HTERT RPE-1 (cell line): ENCODE results near the gene GOLGA8T.
"Not testable (repeated sequence)": the region's sequence is repeated elsewhere in the genome, so short reads cannot be mapped to it uniquely, and the experiment has no call there.

Experiments used
- in situ Hi-C: fragments of 300-500 bp; cut with MboI; formaldehyde crosslinking; loops from 4 replicates; pipeline ENCODE4 v1.14.3; 2020; ENCODE audit warnings: low sequenced_read_pairs

The GOLGA8T gene

GRCh38 chr15:30191639-30192038 is 56.8 kb downstream of the GOLGA8T start:
- in situ Hi-C loops, result not testable (repeated sequence)

GRCh38 chr15:30192119-30192745 is 57.4 kb downstream of the GOLGA8T start:
- in situ Hi-C loops, result not testable (repeated sequence)

- in situ Hi-C loops, result not testable (repeated sequence)
Observed at GRCh38 chr15:30192892-30193291, 58.0 kb downstream of the GOLGA8T start.
